GM18873 (cell line): Measurements from ENCODE around the gene ALPG.
"Not testable (repeated sequence)": the region's sequence is repeated elsewhere in the genome, so short reads cannot be mapped to it uniquely, and the experiment has no call there.

Experiments
- ATAC-seq: cut with Tn5 transposase; IDR thresholded peaks from one replicate; pipeline ENCODE4 v1.9.1; 2021; ENCODE audit warnings: mild to moderate bottlenecking, moderate library complexity, moderate number of reproducible peaks; ENCODE audit not compliant: unreplicated experiment, low FRiP score

ALPG gene

GRCh38 chr2:232418056-232418455 is 11.4 kb downstream of the ALPG start:
- ATAC-seq = no peak

- no peak for ATAC-seq
Observed at GRCh38 chr2:232418466-232419244, 12.0 kb downstream of the ALPG start.

DNA sequence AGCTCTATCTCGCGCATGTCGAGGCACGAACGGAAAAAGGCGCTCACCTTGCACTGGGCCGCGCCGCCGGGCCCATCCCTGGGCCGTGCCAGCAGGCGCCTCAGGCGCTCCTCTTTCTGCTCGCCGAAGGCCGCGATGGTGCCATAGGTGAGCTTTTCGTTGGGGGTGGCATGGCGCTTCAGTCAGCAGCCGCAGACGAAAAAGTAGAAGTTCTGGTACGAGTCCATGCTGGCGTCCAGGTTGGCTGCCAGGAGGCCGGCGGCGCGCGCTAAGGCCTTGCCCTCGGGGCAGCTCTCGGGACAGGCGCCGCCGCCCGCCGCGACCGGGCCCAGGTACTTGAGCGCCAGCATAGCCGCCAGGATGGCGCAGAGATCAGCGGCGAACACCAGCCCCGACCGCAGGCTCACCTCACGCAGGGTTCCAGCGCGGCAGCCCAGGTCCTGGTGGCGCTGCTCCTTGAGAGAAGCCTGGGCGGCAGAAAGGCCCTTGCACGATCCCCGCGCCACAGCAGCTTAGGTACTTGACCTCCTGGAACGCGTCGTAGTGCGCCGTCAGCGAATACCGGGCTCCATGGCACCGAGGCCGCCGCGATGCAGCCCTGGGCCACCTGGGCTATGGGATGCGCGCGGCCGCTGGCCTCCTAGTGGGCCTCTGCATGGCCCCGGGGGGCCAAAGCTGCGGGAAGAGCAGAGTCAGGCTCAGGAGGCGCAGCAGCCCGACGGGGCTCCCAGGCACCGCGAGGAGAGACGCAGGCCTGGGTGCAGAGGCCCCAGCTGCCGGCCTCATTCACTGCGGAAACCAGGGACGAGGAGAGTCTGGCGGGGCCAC is 12.8 kb downstream of the ALPG start:
- no peak for ATAC-seq

DNA sequence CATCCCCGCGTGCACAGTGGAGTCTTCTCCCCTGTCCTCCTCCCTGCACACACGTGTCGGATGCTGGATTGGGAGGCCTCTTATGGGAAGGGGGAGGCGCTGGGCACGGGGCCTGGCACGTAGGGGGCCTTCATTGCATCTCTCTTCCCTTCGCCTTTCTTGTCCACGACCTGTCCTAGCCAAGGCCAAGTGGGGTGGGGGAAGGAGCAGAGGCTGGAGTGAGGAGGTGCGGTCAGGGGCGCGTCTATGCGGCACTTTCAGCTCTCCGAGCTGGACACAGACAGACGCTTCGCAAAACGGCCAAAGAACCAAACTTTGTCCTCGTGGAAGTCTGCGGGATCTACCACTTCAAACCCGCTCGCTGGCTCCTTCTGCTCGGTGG is 13.4 kb downstream of the ALPG start:
- ATAC-seq = no peak

GRCh38 chr2:232420463-232421188 is 14.0 kb downstream of the ALPG start:
- ATAC-seq = no peak

DNA sequence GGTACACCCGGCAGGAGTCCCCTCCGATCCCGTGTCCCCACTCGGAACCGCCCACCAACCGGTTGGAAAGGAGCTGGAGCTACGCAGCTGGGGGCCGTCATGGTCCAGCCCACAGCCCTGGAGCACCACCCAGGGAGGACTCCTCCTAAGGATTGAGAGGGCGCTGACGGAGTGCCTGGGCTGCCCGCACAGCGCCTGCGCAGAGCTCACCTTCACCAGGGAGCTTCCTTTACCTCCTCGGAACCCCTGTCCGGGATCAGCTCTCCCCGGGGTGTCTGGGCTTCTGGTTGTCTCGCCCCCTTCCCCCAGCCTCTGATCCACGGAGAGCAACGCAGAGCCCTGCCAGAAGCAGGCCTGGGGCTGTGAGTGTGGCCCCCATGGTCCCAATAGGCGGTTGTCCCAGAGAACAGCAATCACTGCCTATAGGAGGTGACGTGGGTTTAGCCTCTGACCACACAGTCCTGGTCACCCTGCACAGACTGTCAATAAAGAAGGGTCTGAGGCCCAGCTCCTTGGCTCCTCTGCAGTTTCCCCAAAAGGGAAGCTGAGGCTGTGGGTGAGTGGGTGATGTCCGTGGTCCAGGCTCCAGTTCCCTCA is 14.6 kb downstream of the ALPG start:
- no peak for ATAC-seq

GRCh38 chr2:232422051-232422450 is 15.4 kb downstream of the ALPG start:
- ATAC-seq = no peak

- ATAC-seq = not testable (repeated sequence)
Observed at GRCh38 chr2:232422996-232423395, 16.4 kb downstream of the ALPG start.

GRCh38 chr2:232423407-232423806 is 16.8 kb downstream of the ALPG start:
- not testable (repeated sequence) for ATAC-seq

- no peak for ATAC-seq
Observed at GRCh38 chr2:232431705-232432590, 25.3 kb downstream of the ALPG start.

DNA sequence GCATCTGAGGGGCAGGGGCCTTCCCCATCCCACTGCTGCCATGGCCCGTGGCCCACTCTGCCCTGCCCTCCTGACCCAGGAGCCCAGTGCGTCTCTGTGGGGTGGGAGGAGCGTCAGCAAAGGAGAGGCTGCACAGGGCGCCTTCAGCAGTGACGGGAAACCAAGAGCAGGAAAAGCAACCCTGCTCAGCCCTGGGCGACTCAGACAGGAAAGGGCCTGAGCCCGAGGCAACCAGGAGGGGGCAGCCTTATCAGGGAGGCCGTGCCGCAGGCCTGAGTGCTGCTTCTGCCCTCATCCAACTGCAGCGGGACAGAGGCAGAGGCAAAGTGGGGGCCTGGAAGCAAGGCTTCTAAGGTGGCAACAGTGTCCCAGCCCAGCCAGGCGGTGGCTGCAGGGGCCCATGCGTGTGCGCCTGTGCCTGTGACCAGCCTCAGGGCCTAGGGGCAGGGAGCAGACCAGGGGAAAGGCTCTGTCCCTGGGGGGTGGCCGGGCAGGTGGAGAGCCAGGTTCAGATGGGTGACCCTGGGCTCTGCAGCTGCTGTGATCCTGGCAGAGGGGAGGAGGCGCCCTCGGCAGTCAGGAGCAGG is 26.0 kb downstream of the ALPG start:
- ATAC-seq = no peak

DNA sequence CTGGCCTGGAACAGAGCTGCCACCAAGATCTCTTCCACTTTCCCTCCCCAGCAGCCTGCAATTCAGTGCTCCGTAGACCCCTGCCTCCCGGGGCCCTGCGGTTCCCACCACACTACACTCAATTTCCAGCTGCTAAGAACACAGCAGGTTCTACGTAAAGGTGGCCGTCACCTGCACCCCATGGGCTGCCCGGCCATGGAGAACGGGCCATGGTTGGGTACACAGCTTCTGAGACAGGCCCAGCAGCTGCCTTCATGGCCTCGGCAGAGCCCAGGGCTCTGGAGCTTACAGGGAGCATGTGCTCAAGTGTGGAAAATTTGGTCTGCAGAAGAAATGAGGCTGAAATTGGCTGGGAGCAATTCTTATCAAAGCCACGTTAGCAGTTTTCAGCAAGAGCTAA is 27.0 kb downstream of the ALPG start:
- not testable (repeated sequence) for ATAC-seq

GRCh38 chr2:232434091-232434490 is 27.4 kb downstream of the ALPG start:
- no peak for ATAC-seq

DNA sequence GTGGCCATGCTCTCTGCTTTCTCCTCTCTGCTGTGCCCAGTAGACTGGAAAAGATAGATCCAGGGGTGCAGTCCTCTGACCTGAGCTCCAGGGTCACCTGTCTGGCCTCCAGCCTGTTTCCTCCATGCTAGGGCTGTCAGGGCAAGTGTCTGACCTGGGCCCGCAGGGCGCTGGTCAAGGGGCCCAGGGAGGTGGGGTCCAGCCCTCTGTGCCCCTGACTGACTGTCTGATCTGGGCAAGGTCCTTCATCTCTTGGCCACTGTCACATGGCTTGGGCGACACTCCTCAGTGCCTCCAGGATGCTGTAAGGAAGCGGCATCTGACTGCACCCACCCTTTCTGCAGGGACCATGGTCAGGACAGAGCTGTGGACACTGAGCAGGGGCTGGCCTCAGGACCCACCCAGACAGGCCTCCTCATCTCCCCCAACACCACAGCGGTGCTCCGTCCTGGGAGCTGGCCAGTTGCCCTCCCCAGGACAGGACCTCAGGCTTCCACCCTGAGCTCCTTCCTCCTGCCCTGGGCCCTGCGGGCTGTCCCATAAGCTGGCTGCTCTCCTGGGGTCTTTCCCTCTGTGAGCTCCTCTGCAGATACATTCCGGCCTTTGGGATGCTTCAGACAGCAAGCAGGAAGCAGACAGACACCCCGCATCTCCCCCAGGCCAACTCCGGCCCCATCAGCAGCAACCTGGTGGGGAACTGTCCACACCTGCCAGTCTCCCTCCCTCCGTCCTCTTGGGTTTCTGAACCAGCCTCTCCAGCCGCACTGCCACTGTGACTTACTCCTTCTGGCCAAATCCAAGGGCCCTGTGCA is 28.1 kb downstream of the ALPG start:
- ATAC-seq = no peak

- no peak for ATAC-seq
Observed at GRCh38 chr2:232435375-232435648, 28.7 kb downstream of the ALPG start.

- no peak for ATAC-seq
Observed at GRCh38 chr2:232435805-232436204, 29.2 kb downstream of the ALPG start.

GRCh38 chr2:232436381-232437194 is 29.9 kb downstream of the ALPG start:
- ATAC-seq = no peak

GRCh38 chr2:232437195-232437571 is 30.5 kb downstream of the ALPG start:
- ATAC-seq = no peak
